ENCODE measurements around the gene DLGAP1. TPM values are rescaled to one million over a fixed set of nuclear protein-coding genes. Genes with fewer than 3 reads are reported as not detected.

Gene DLGAP1
- total RNA-seq, 1 donor from 2014 or later, result 3.7 TPM

DNA sequence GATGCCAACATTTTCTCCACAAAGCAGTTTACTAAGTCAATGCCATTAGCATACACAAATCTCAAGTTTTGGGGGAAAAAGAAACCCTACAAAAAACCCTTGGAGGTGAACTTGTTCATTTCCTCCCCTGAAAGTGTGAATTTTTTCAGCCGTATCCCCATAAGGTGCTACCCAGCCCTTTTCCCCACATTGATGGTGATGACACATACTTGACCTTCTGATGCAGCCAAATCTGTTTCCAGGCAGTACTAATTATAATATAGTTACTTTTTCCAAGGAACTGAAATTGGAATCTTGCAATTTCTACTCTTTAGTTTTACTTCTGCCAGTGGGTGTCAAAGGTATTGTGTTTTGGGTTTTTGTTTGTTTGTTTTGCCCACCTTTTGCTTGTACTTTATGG lies 530.7 kb downstream of the DLGAP1 start:
- Mint-ChIP-seq H3K4me3 (no peak overlapping the region), H3K9me3 (no peaks in the 10 kb centered on the region), H3K4me1 (ENCODE audit: unreplicated experiment) (no peaks in the 10 kb centered on the region), H3K27me3 (no peaks in the 10 kb centered on the region), H3K27ac (no peak overlapping the region), H3K36me3 (no peaks in the 10 kb centered on the region)
- no peak for DNase-seq (ENCODE audit: extremely low spot score, unreplicated experiment)
- TF ChIP-seq, protein P1, sequence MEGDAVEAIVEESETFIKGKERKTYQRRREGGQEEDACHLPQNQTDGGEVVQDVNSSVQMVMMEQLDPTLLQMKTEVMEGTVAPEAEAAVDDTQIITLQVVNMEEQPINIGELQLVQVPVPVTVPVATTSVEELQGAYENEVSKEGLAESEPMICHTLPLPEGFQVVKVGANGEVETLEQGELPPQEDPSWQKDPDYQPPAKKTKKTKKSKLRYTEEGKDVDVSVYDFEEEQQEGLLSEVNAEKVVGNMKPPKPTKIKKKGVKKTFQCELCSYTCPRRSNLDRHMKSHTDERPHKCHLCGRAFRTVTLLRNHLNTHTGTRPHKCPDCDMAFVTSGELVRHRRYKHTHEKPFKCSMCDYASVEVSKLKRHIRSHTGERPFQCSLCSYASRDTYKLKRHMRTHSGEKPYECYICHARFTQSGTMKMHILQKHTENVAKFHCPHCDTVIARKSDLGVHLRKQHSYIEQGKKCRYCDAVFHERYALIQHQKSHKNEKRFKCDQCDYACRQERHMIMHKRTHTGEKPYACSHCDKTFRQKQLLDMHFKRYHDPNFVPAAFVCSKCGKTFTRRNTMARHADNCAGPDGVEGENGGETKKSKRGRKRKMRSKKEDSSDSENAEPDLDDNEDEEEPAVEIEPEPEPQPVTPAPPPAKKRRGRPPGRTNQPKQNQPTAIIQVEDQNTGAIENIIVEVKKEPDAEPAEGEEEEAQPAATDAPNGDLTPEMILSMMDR (conservative IDR thresholded peaks at IDR 0.05), result no peak

DNA sequence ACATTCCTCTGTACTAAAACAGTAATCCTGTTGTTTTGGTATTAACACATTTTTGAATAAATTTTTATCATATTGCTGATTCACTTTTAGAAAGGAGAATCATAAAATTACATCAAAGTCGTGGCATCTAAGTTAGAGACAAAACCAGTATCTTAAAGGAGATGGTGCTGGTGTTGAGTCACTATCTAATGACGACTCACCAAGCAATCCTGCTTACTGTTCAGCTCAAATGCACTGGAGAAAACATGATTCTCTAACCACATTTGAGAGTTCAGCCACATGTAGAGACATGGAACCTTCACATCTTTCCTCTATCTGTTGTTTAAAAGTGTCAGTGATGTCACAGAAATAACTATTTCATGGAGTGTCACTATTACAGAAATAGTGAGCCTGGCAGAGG lies 531.4 kb downstream of the DLGAP1 start:
- TF ChIP-seq, protein P1 (conservative IDR thresholded peaks at IDR 0.05), result no peak
- H3K27ac Mint-ChIP-seq, result no peak overlapping the region
- H3K9me3 Mint-ChIP-seq, result no peaks in the 10 kb centered on the region
- no peaks in the 10 kb centered on the region for H3K4me1 Mint-ChIP-seq (ENCODE audit: unreplicated experiment)
- H3K4me3 Mint-ChIP-seq, result no peak overlapping the region
- no peak for DNase-seq (ENCODE audit: extremely low spot score, unreplicated experiment)
- no peaks in the 10 kb centered on the region for H3K36me3 Mint-ChIP-seq
- no peaks in the 10 kb centered on the region for H3K27me3 Mint-ChIP-seq

DNA sequence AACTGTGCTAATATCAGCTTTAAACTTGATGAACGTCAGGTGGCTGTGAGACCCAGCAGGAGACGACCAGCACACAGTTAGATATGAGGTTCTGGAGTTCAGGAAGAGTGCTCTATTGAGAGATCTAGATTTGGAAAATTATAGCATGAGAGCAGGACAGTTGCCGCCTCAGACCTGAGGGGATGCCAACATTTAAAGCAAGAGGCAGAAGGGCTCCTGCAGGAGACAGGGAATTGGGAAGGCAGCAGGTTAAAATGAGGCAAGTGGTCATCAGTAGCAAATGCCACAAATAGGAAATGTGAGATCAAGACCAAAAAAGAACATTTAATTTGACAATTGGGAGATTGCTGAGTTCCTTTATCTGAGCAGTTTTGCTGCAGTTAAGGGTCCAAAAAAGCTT lies 533.3 kb downstream of the DLGAP1 start:
- Mint-ChIP-seq H3K4me1 (ENCODE audit: unreplicated experiment) (no peaks in the 10 kb centered on the region), H3K27ac (no peak overlapping the region), H3K36me3 (no peaks in the 10 kb centered on the region), H3K27me3 (no peaks in the 10 kb centered on the region), H3K9me3 (no peaks in the 10 kb centered on the region), H3K4me3 (no peak overlapping the region)
- DNase-seq (ENCODE audit: extremely low spot score, unreplicated experiment), result no peak
- TF ChIP-seq, protein P1 (conservative IDR thresholded peaks at IDR 0.05), result no peak

DNA sequence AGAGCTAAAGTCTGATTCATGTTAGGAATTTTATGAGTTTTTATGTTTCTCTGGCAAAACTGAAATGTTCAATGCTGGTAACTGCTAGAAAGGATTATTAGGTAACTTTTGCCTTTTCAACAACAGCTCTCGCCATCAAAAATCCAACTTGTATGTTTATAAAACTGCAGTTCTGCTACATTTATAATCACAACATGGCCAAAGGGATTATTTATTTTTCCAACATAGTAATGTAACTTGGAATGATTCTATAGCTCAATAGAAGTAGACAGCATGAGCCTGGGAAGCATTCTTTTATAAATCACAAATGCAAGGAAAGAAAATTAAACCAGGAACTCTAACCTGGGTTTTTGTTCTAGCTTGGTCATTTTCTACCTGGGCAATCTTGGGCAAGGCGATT lies 534.3 kb downstream of the DLGAP1 start:
- TF ChIP-seq, protein P1 (conservative IDR thresholded peaks at IDR 0.05), result no peak
- Mint-ChIP-seq H3K27me3 (no peaks in the 10 kb centered on the region), H3K4me3 (no peak overlapping the region), H3K36me3 (no peaks in the 10 kb centered on the region), H3K9me3 (no peaks in the 10 kb centered on the region), H3K27ac (no peak overlapping the region), H3K4me1 (ENCODE audit: unreplicated experiment) (no peaks in the 10 kb centered on the region)
- no peak for DNase-seq (ENCODE audit: extremely low spot score, unreplicated experiment)

DNA sequence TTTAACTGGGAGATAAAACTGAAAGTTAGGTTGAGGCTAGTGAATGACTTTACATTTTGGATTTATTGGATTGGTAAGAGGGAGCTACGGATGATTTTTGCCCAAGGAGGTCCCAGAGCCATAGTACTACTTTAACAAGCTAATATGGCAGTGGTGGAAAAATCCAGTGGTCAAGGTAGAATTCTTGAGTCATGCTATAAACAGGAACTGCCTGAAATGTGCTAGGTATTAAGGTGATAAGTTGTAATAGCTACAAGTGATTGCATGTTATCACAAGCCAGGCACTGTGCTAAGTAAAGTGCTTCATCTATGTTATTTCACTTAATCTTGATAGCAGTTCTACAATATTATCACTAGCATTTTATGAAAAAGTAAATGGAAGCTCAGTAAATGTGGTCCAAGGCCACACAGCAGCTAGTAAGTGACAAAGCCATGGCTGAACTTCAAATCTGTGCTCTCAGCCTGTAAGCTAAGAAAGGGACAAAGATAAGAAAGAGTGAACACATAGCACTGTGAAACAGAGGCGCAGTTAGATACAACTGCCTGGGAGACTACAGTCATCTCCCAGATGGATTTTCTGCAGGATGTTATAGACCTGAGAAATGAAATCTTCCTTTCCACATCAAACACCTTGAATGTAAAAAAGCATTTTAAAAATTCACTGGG lies 535.6 kb downstream of the DLGAP1 start:
- no peaks in the 10 kb centered on the region for H3K4me1 Mint-ChIP-seq (ENCODE audit: unreplicated experiment)
- TF ChIP-seq, protein P1 (conservative IDR thresholded peaks at IDR 0.05), result no peak
- no peaks in the 10 kb centered on the region for H3K36me3 Mint-ChIP-seq
- no peak for DNase-seq (ENCODE audit: extremely low spot score, unreplicated experiment)
- H3K4me3 Mint-ChIP-seq, result no peak overlapping the region
- no peaks in the 10 kb centered on the region for H3K9me3 Mint-ChIP-seq
- no peak overlapping the region for H3K27ac Mint-ChIP-seq
- H3K27me3 Mint-ChIP-seq, result no peaks in the 10 kb centered on the region

DNA sequence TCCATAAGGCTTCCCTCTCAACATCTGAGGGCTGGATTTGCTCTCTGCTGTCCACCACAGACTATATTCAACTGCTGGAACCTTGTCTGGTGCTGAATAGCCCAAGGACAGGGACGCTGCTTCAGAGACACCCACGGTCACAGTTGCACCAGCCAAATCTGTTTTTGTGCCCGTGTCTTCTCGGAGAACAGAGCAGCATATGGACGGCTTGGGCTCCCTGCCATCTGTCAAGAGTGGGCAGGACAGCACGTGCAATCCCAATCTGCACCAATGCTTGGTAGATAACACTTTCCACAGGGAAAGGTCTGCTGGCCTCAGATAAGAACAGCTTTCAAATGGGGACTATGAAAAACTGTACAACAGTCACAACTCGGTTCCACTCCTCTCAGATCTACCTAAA lies 539.0 kb downstream of the DLGAP1 start:
- Mint-ChIP-seq H3K27me3 (no peaks in the 10 kb centered on the region), H3K36me3 (no peaks in the 10 kb centered on the region), H3K4me1 (ENCODE audit: unreplicated experiment) (peaks cover 4% of the 10 kb centered on the region), H3K9me3 (no peaks in the 10 kb centered on the region), H3K4me3 (no peak overlapping the region), H3K27ac (no peak overlapping the region)
- no peak for DNase-seq (ENCODE audit: extremely low spot score, unreplicated experiment)
- TF ChIP-seq, protein P1 (conservative IDR thresholded peaks at IDR 0.05), result no peak

All from type B pancreatic cell (in vitro differentiated cells).